Neural cell (in vitro differentiated cells): ENCODE measurements around the gene PID1.

ENCODE experiments used
- CTCF ChIP-seq: fragments of 450-650 bp; IDR thresholded peaks from 2 replicates; pipeline ENCODE4 v1.5.1; 2014; ENCODE audit warnings: antibody characterized with exemption, mild to moderate bottlenecking, moderate library complexity; ENCODE audit not compliant: poor library complexity, severe bottlenecking
- TAF1 ChIP-seq: IDR thresholded peaks from 2 replicates; pipeline ENCODE4 v1.6.1; 2012; ENCODE audit warnings: low read depth
- TF ChIP-seq, protein P1 (sequence below): IDR thresholded peaks from 2 replicates; pipeline ENCODE4 v1.6.1; 2012; ENCODE audit warnings: borderline replicate concordance

DNA sequence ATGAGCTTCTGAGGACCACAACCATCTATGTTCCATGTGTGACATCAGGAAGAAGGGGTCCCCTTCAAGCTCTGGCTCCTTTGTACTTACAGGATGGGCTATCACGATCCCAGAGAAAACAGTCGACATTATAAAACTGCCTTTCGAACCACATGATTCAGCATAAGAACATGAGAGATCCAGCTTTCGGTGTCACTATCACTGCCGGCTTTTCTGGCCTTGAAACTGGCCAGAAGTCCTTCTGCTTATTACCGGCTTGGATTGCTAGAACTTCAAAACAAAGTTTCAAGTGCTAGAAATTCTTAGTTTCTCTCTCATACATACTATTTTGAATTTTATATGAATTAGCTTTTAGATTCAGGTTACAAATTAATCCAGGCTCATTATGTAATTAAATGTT is 138.9 kb downstream of the PID1 start:
- TF ChIP-seq CTCF (no peak), TAF1 (no peak)
- TF ChIP-seq, protein P1, sequence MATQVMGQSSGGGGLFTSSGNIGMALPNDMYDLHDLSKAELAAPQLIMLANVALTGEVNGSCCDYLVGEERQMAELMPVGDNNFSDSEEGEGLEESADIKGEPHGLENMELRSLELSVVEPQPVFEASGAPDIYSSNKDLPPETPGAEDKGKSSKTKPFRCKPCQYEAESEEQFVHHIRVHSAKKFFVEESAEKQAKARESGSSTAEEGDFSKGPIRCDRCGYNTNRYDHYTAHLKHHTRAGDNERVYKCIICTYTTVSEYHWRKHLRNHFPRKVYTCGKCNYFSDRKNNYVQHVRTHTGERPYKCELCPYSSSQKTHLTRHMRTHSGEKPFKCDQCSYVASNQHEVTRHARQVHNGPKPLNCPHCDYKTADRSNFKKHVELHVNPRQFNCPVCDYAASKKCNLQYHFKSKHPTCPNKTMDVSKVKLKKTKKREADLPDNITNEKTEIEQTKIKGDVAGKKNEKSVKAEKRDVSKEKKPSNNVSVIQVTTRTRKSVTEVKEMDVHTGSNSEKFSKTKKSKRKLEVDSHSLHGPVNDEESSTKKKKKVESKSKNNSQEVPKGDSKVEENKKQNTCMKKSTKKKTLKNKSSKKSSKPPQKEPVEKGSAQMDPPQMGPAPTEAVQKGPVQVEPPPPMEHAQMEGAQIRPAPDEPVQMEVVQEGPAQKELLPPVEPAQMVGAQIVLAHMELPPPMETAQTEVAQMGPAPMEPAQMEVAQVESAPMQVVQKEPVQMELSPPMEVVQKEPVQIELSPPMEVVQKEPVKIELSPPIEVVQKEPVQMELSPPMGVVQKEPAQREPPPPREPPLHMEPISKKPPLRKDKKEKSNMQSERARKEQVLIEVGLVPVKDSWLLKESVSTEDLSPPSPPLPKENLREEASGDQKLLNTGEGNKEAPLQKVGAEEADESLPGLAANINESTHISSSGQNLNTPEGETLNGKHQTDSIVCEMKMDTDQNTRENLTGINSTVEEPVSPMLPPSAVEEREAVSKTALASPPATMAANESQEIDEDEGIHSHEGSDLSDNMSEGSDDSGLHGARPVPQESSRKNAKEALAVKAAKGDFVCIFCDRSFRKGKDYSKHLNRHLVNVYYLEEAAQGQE: no peak
